ENCODE results near the gene IFI27L1. TPM values are rescaled to one million over a fixed set of nuclear protein-coding genes. Genes with fewer than 3 reads are reported as not detected.
A peak's percentile ranks its signal among the peaks of the same experiment; 100 is the strongest.

Gene IFI27L1
- total RNA-seq, 1 experiment from 2014 or later: 7.9 TPM

GRCh38 chr14:94104731-94105130, 23.6 kb downstream of the IFI27L1 start:
- in situ Hi-C loops (cut with HindIII; ENCODE audit: low sequenced_read_pairs): no loop called here
- DNase-seq (ENCODE audit: low spot score): no peak

GRCh38 chr14:94109915-94110250, 28.8 kb downstream of the IFI27L1 start:
- in situ Hi-C loops (cut with HindIII; ENCODE audit: low sequenced_read_pairs): no loop called here
- DNase-seq (ENCODE audit: low spot score): no peak

GRCh38 chr14:94110552-94111181, 29.6 kb downstream of the IFI27L1 start, which contains the start of gene IFI27:
TSS of gene IFI27 (plus strand) at chr14:94110736.
- in situ Hi-C loops (cut with HindIII; ENCODE audit: low sequenced_read_pairs): no loop called here
- DNase-seq (ENCODE audit: low spot score): no peak

- no peak for DNase-seq (ENCODE audit: low spot score)
- in situ Hi-C loops (cut with HindIII; ENCODE audit: low sequenced_read_pairs): no loop called here
Measured at GRCh38 chr14:94111276-94112095, 30.4 kb downstream of the IFI27L1 start.

GRCh38 chr14:94112513-94113063, 31.5 kb downstream of the IFI27L1 start:
- in situ Hi-C loops (cut with HindIII; ENCODE audit: low sequenced_read_pairs): no loop called here
- no peak for DNase-seq (ENCODE audit: low spot score)

GRCh38 chr14:94113073-94113472, 32.0 kb downstream of the IFI27L1 start:
- no peak for DNase-seq (ENCODE audit: low spot score)
- in situ Hi-C loops (cut with HindIII; ENCODE audit: low sequenced_read_pairs): no loop called here

- peak; percentile 43 for DNase-seq (ENCODE audit: low spot score)
- in situ Hi-C loops (cut with HindIII; ENCODE audit: low sequenced_read_pairs): no loop called here
Measured at GRCh38 chr14:94113490-94113889, 32.4 kb downstream of the IFI27L1 start.

- no peak for DNase-seq (ENCODE audit: low spot score)
- in situ Hi-C loops (cut with HindIII; ENCODE audit: low sequenced_read_pairs): no loop called here
Measured at GRCh38 chr14:94113908-94114588, 32.9 kb downstream of the IFI27L1 start.

GRCh38 chr14:94114589-94115057, 33.5 kb downstream of the IFI27L1 start:
- no peak for DNase-seq (ENCODE audit: low spot score)
- in situ Hi-C loops (cut with HindIII; ENCODE audit: low sequenced_read_pairs): no loop called here

- peak; percentile 59 for DNase-seq (ENCODE audit: low spot score)
- in situ Hi-C loops (cut with HindIII; ENCODE audit: low sequenced_read_pairs): no loop called here
Measured at GRCh38 chr14:94115058-94115591, 34.0 kb downstream of the IFI27L1 start.

- no peak for DNase-seq (ENCODE audit: low spot score)
- in situ Hi-C loops (cut with HindIII; ENCODE audit: low sequenced_read_pairs): no loop called here
Measured at GRCh38 chr14:94115631-94116030, 34.5 kb downstream of the IFI27L1 start.

- in situ Hi-C loops (cut with HindIII; ENCODE audit: low sequenced_read_pairs): no loop called here
- no peak for DNase-seq (ENCODE audit: low spot score)
Measured at GRCh38 chr14:94116701-94117100, 35.6 kb downstream of the IFI27L1 start.

GRCh38 chr14:94117856-94118255, 36.7 kb downstream of the IFI27L1 start:
- no peak for DNase-seq (ENCODE audit: low spot score)
- in situ Hi-C loops (cut with HindIII; ENCODE audit: low sequenced_read_pairs): no loop called here

GRCh38 chr14:94119071-94119470, 38.0 kb downstream of the IFI27L1 start:
- no peak for DNase-seq (ENCODE audit: low spot score)
- in situ Hi-C loops (cut with HindIII; ENCODE audit: low sequenced_read_pairs): no loop called here

GRCh38 chr14:94120667-94121340, 39.7 kb downstream of the IFI27L1 start:
- DNase-seq (ENCODE audit: low spot score): no peak
- in situ Hi-C loops (cut with HindIII; ENCODE audit: low sequenced_read_pairs): no loop called here

GRCh38 chr14:94121485-94121884, 40.4 kb downstream of the IFI27L1 start:
- no peak for DNase-seq (ENCODE audit: low spot score)
- in situ Hi-C loops (cut with HindIII; ENCODE audit: low sequenced_read_pairs): no loop called here

- DNase-seq (ENCODE audit: low spot score): no peak
- in situ Hi-C loops (cut with HindIII; ENCODE audit: low sequenced_read_pairs): no loop called here
Measured at GRCh38 chr14:94122438-94122837, 41.3 kb downstream of the IFI27L1 start.

GRCh38 chr14:94123296-94123695, 42.2 kb downstream of the IFI27L1 start:
- no peak for DNase-seq (ENCODE audit: low spot score)

GRCh38 chr14:94123868-94124267, 42.8 kb downstream of the IFI27L1 start:
- in situ Hi-C loops (cut with HindIII; ENCODE audit: low sequenced_read_pairs): no loop called here
- DNase-seq (ENCODE audit: low spot score): no peak

More at GRCh38 chr14:94123296-94123695, 42.2 kb downstream of the IFI27L1 start:
- in situ Hi-C loops (cut with HindIII; ENCODE audit: low sequenced_read_pairs): no loop called here

Measured in G401 (cell line).